Measurements from ENCODE around the gene CFAP45. TPM values are rescaled to one million over a fixed set of nuclear protein-coding genes. Genes with fewer than 3 reads are reported as not detected.

The CFAP45 gene
- total RNA-seq, 4 donors from 2014 or later = 0.97 to 3.6 (median 1.8) TPM; not detected in 1

- Histone ChIP-seq H3K4me3 (no peak overlapping the region), H3K9me3 (no peaks in the 10 kb centered on the region), H3K36me3 (no peaks in the 10 kb centered on the region), H3K27me3 (no peaks in the 10 kb centered on the region), H3K27ac (no peak overlapping the region), H3K4me1 (no peaks in the 10 kb centered on the region)
- TF ChIP-seq POLR2A (IDR thresholded peaks at IDR 0.05) (no peak), CTCF (IDR thresholded peaks at IDR 0.05) (no peak)
- intact Hi-C loops (cut with DNase I; ENCODE audit: low total_unique reads) = no loop called here
- DNase-seq = no peak
Measured at GRCh38 chr1:159861218-159861617, 38.7 kb downstream of the CFAP45 start.

GRCh38 chr1:159860456-159860855 lies 39.5 kb downstream of the CFAP45 start:
- no peaks in the 10 kb centered on the region for H3K27me3 ChIP-seq
- TF ChIP-seq POLR2A (IDR thresholded peaks at IDR 0.05) (no peak), CTCF (IDR thresholded peaks at IDR 0.05) (no peak)
- no peaks in the 10 kb centered on the region for H3K4me1 ChIP-seq
- intact Hi-C loops (cut with DNase I; ENCODE audit: low total_unique reads) = no loop called here
- H3K9me3 ChIP-seq = no peaks in the 10 kb centered on the region
- DNase-seq = no peak
- H3K4me3 ChIP-seq = no peak overlapping the region
- peak overlapping the region in 1 of 2 donors; percentile 8 for H3K27ac ChIP-seq
- H3K36me3 ChIP-seq = no peaks in the 10 kb centered on the region

- no peaks in the 10 kb centered on the region for H3K4me1 ChIP-seq
- H3K4me3 ChIP-seq = no peak overlapping the region
- H3K36me3 ChIP-seq = no peaks in the 10 kb centered on the region
- DNase-seq = no peak
- intact Hi-C loops (cut with DNase I; ENCODE audit: low total_unique reads) = no loop called here
- H3K27ac ChIP-seq = no peak overlapping the region
- H3K9me3 ChIP-seq = no peaks in the 10 kb centered on the region
- no peak for TF ChIP-seq POLR2A (IDR thresholded peaks at IDR 0.05)
- H3K27me3 ChIP-seq = no peaks in the 10 kb centered on the region
Measured at GRCh38 chr1:159859767-159860322, 40.1 kb downstream of the CFAP45 start.

GRCh38 chr1:159857889-159858288 lies 42.1 kb downstream of the CFAP45 start:
- no peak overlapping the region for H3K27ac ChIP-seq
- H3K27me3 ChIP-seq = no peaks in the 10 kb centered on the region
- H3K4me3 ChIP-seq = no peak overlapping the region
- no peak for DNase-seq
- intact Hi-C loops (cut with DNase I; ENCODE audit: low total_unique reads) = no loop called here
- H3K4me1 ChIP-seq = no peaks in the 10 kb centered on the region
- TF ChIP-seq CTCF (IDR thresholded peaks at IDR 0.05) = no peak
- no peak for TF ChIP-seq POLR2A (IDR thresholded peaks at IDR 0.05)
- no peaks in the 10 kb centered on the region for H3K9me3 ChIP-seq
- H3K36me3 ChIP-seq = no peaks in the 10 kb centered on the region

GRCh38 chr1:159856576-159856975 lies 43.4 kb downstream of the CFAP45 start:
- no peaks in the 10 kb centered on the region for H3K4me1 ChIP-seq
- TF ChIP-seq POLR2A (IDR thresholded peaks at IDR 0.05) = no peak
- no peak for TF ChIP-seq CTCF (IDR thresholded peaks at IDR 0.05)
- H3K4me3 ChIP-seq = no peak overlapping the region
- H3K27ac ChIP-seq = no peak overlapping the region
- no peaks in the 10 kb centered on the region for H3K27me3 ChIP-seq
- no peaks in the 10 kb centered on the region for H3K36me3 ChIP-seq
- H3K9me3 ChIP-seq = no peaks in the 10 kb centered on the region
- intact Hi-C loops (cut with DNase I; ENCODE audit: low total_unique reads) = no loop called here
- no peak for DNase-seq

- no peaks in the 10 kb centered on the region for H3K4me1 ChIP-seq
- peak overlapping the region in 1 of 2 donors; percentile 94 for H3K27ac ChIP-seq
- TF ChIP-seq CTCF (IDR thresholded peaks at IDR 0.05) (no peak), POLR2A (IDR thresholded peaks at IDR 0.05) (no peak)
- intact Hi-C loops (cut with DNase I; ENCODE audit: low total_unique reads) = no loop called here
- H3K36me3 ChIP-seq = no peaks in the 10 kb centered on the region
- H3K9me3 ChIP-seq = no peaks in the 10 kb centered on the region
- no peaks in the 10 kb centered on the region for H3K27me3 ChIP-seq
- H3K4me3 ChIP-seq = no peak overlapping the region
- no peak for DNase-seq
Measured at GRCh38 chr1:159855709-159856108, 44.3 kb downstream of the CFAP45 start.
